A549 (cell line): ENCODE measurements around the gene FAAH. TPM values are rescaled to one million over a fixed set of nuclear protein-coding genes. Genes with fewer than 3 reads are reported as not detected.

Experiments used
- ATAC-seq, 2 experiments: fragments of 200-7000 bp in 1 of 2; fragments of >200 bp in 1 of 2; cut with Nextera tagmentation in 1 of 2; cut with Tn5 transposase in 1 of 2; 3 replicates each; pipeline versions ENCODE4 v1.8.0 to v1.9.1; 2018 to 2020; ENCODE audit warnings: mild to moderate bottlenecking in 1 of 2, moderate library complexity in 1 of 2
- CTCF ChIA-PET: fragments of 300-600 bp; sonication (Branson Sonifier 250); formaldehyde crosslinking; extraction: SDS; loops from one replicate; lab custom pipeline; 2021; ENCODE audit warnings: antibody characterized with exemption, inconsistent platforms; lab: Yijun Ruan, JAX
- POLR2A ChIA-PET: fragments of 350-600 bp; formaldehyde crosslinking; extraction: SDS; loops from one replicate; lab custom pipeline; 2021; ENCODE audit warnings: antibody characterized with exemption, inconsistent platforms; lab: Yijun Ruan, JAX
- DNase-seq, 2 experiments: peaks; one replicate each; pipeline versions ENCODE4 v3.0.0 to v3.0.0-alpha.2; 2011 to 2016; ENCODE audit warnings: low read depth in 1 of 2, low spot score in 1 of 2
- FAIRE-seq: peaks from 2 replicates; lab custom pipeline; 2011; peaks lifted over from hg19 to GRCh38; lab: Jason Lieb, UNC
- H3K27ac ChIP-seq, 2 experiments: fragments of >200 bp; sonication (Bioruptor Twin); formaldehyde crosslinking; 3 replicates each; pipeline ENCODE4 v1.5.1; 2016 to 2017
- H3K4me1 ChIP-seq: fragments of >200 bp; sonication (Bioruptor Twin); formaldehyde crosslinking; 3 replicates; pipeline ENCODE4 v1.6.1; 2016
- H3K4me2 ChIP-seq: fragments of >200 bp; sonication (Bioruptor Twin); formaldehyde crosslinking; 3 replicates; pipeline ENCODE4 v1.6.1; 2016
- H3K4me3 ChIP-seq: fragments of >200 bp; sonication (Bioruptor Twin); formaldehyde crosslinking; 3 replicates; pipeline ENCODE4 v1.5.1; 2016
- H3K9me3 ChIP-seq: fragments of >200 bp; sonication (Bioruptor Twin); formaldehyde crosslinking; 3 replicates; pipeline ENCODE4 v1.6.1; 2016
- ATOH8 ChIP-seq: fragments of 250-450 bp; sonication (Bioruptor Pico); IDR thresholded peaks from 2 replicates; pipeline ENCODE4 v1.5.0; 2020; ENCODE audit warnings: low read depth, mild to moderate bottlenecking, moderate library complexity
- CEBPB ChIP-seq, 2 experiments: fragments of >200 bp in 1 of 2; sonication (Bioruptor Twin) in 1 of 2; formaldehyde crosslinking in 1 of 2; IDR thresholded peaks; 2 replicates each; pipeline ENCODE4 v1.6.1; 2012 to 2016
- CHD2 ChIP-seq: fragments of 150-350 bp; IDR thresholded peaks from 2 replicates; pipeline ENCODE4 v1.6.1; 2014; ENCODE audit warnings: low read length; ENCODE audit not compliant: partially characterized antibody
- EHMT2 ChIP-seq: fragments of 200-600 bp; sonication (generic); IDR thresholded peaks from 2 replicates; pipeline ENCODE4 v1.6.1; 2016; ENCODE audit warnings: antibody characterized with exemption, low read depth, mild to moderate bottlenecking, moderate library complexity
- ESRRA ChIP-seq: fragments of 150-350 bp; IDR thresholded peaks from 2 replicates; pipeline ENCODE4 v1.6.1; 2014; ENCODE audit warnings: mild to moderate bottlenecking, low read length, borderline replicate concordance
- HEYL ChIP-seq: fragments of 250-450 bp; sonication (Bioruptor Pico); IDR thresholded peaks from 2 replicates; pipeline ENCODE4 v1.8.0; 2021; ENCODE audit warnings: mild to moderate bottlenecking, moderate library complexity
- HOXB5 ChIP-seq: fragments of 250-450 bp; sonication (Bioruptor Pico); IDR thresholded peaks from 2 replicates; pipeline ENCODE4 v1.5.0; 2020; ENCODE audit warnings: mild to moderate bottlenecking, moderate library complexity
- JUN ChIP-seq, 2 experiments: fragments of >200 bp; sonication (Bioruptor Twin); formaldehyde crosslinking; IDR thresholded peaks; 2 replicates in 1 of 2; 3 replicates in 1 of 2; pipeline ENCODE4 v1.6.1; 2016 to 2017
- KDM1A ChIP-seq: fragments of 200-600 bp; sonication (generic); IDR thresholded peaks from 2 replicates; pipeline ENCODE4 v1.6.1; 2016; ENCODE audit warnings: low read depth, mild to moderate bottlenecking
- NPAS2 ChIP-seq: fragments of 250-450 bp; sonication (Bioruptor Pico); IDR thresholded peaks from 2 replicates; pipeline ENCODE4 v1.8.0; 2022; ENCODE audit warnings: mild to moderate bottlenecking, moderate library complexity, borderline replicate concordance
- PBX3 ChIP-seq: IDR thresholded peaks from 2 replicates; pipeline ENCODE4 v1.6.1; 2012
- PHF8 ChIP-seq: fragments of 200-600 bp; sonication (generic); IDR thresholded peaks from 2 replicates; pipeline ENCODE4 v1.6.1; 2016; ENCODE audit warnings: low read depth, mild to moderate bottlenecking, antibody characterized with exemption, moderate library complexity, borderline replicate concordance
- POLR2AphosphoS2 ChIP-seq: conservative IDR thresholded peaks from 2 replicates; pipeline ENCODE4 v1.6.1; 2012; ENCODE audit warnings: low read length, improper control_type of control experiment, inconsistent platforms
- SREBF2 ChIP-seq: fragments of 450-650 bp; IDR thresholded peaks from 2 replicates; pipeline ENCODE4 v1.6.1; 2014; ENCODE audit warnings: mild to moderate bottlenecking, moderate library complexity
- TP53 ChIP-seq: fragments of 250-450 bp; sonication (Bioruptor Pico); IDR thresholded peaks from 2 replicates; pipeline ENCODE4 v1.5.0; 2021; ENCODE audit warnings: mild to moderate bottlenecking, moderate library complexity
- USF2 ChIP-seq: fragments of 450-650 bp; IDR thresholded peaks from 2 replicates; pipeline ENCODE4 v1.6.1; 2014; ENCODE audit warnings: antibody characterized with exemption
- ZFP36 ChIP-seq: fragments of 450-650 bp; IDR thresholded peaks from 2 replicates; pipeline ENCODE4 v1.6.1; 2014; ENCODE audit warnings: borderline replicate concordance; ENCODE audit not compliant: partially characterized antibody
- WGBS: methylation state at CpG from one replicate; pipeline ENCODE4 v1.1.6; 2017; ENCODE audit errors: missing lambda C conversion rate; 5-methylcytosine and 5-hydroxymethylcytosine counted together
- polyA plus RNA-seq, 4 experiments: library from polyadenylated mRNA; depleted of rRNA in 3 of 4; stranded (reverse); fragments of >200 nt; fragmentation: RNase III in 1 of 4; extraction: RNeasy Plus Mini Kit Qiagen cat#74134 plus additional on column Dnase treatment in 1 of 4; gene quantifications; 2 replicates in 3 of 4; 3 replicates in 1 of 4; pipeline ENCODE4 v1.2.3, GENCODE V29; 2011 to 2017

Gene FAAH
- polyA plus RNA-seq, 2 of the 4 experiments (the other 2 are of a cell fraction) = 1.2 to 1.3 TPM

- TF ChIP-seq JUN (IDR thresholded peaks at IDR 0.05) (no peak), CHD2 (no peak), HEYL (CRISPR knock-in tag) (no peak), USF2 (no peak), ATOH8 (CRISPR knock-in tag) (no peak), CEBPB (IDR thresholded peaks at IDR 0.05) (no peak), TP53 (CRISPR knock-in tag) (no peak), HOXB5 (no peak), SREBF2 (no peak), NPAS2 (CRISPR knock-in tag) (no peak), PHF8 (no peak), KDM1A (no peak), ZFP36 (no peak), POLR2AphosphoS2 (no peak), EHMT2 (no peak), ESRRA (no peak), PBX3 (no peak)
- POLR2A ChIA-PET = no interaction called here
- Histone ChIP-seq H3K9me3 (no peaks in the 10 kb centered on the region), H3K4me3 (no peak overlapping the region), H3K27ac (no peak overlapping the region), H3K4me2 (no peak overlapping the region), H3K4me1 (no peaks in the 10 kb centered on the region)
- FAIRE-seq (no peak), ATAC-seq (no peak), DNase-seq (no peak)
- CTCF ChIA-PET = interaction anchor here (1.0 kb wide), 2 partner anchors 17 to 22 kb away, joined by 3 read pairs; no protein-coding TSS in a partner anchor
- 62% methylated on average over 10 of the region's 16 CpGs for WGBS
Measured at GRCh38 chr1:46423574-46424240, 29.6 kb downstream of the FAAH start.

GRCh38 chr1:46424730-46425129, 30.6 kb downstream of the FAAH start:
- H3K4me2 ChIP-seq = no peak overlapping the region
- 100% methylated on average over 1 of the region's 4 CpGs for WGBS
- POLR2A ChIA-PET = no interaction called here
- CTCF ChIA-PET = interaction anchor here (0.7 to 1.4 kb wide), 7 partner anchors 10 to 124 kb away, joined by 3 to 6 read pairs (median 3); a partner anchor contains a TSS
- no peaks in the 10 kb centered on the region for H3K9me3 ChIP-seq
- no peak overlapping the region for H3K27ac ChIP-seq
- DNase-seq (no peak), FAIRE-seq (no peak), ATAC-seq (no peak)
- no peak overlapping the region for H3K4me3 ChIP-seq
- no peaks in the 10 kb centered on the region for H3K4me1 ChIP-seq
- no peak for TF ChIP-seq ATOH8 (CRISPR knock-in tag)
- no peak for TF ChIP-seq ZFP36
- TF ChIP-seq PBX3 = no peak
